ENCODE results near the gene RAD18. TPM values are rescaled to one million over a fixed set of nuclear protein-coding genes. Genes with fewer than 3 reads are reported as not detected.

Gene RAD18
- total RNA-seq, 1 experiment from 2014 or later, result 13.8 TPM

- Histone ChIP-seq H3K27ac (ENCODE audit: low read length) (no peak overlapping the region), H3K4me1 (ENCODE audit: control insufficient read depth, insufficient read depth, low read length) (no peaks in the 10 kb centered on the region), H3K4me3 (ENCODE audit: low read depth in 2 of 2, low read length in 2 of 2) (no peak overlapping the region), H3K9me3 (ENCODE audit: control insufficient read depth, insufficient read depth, low read depth, low read length) (no peaks in the 10 kb centered on the region), H3K36me3 (ENCODE audit: control insufficient read depth, insufficient read depth, low read length) (no peaks in the 10 kb centered on the region), H3K27me3 (ENCODE audit: control insufficient read depth, insufficient read depth, low read length) (no peaks in the 10 kb centered on the region)
- no TSS peak for BruUV-seq (replicated peaks)
- ATAC-seq, result no peak
- intact Hi-C loops (cut with micrococcal nuclease; ENCODE audit: unreplicated experiment) (loop anchor here (5.0 kb wide), 2 partner anchors 78 to 313 kb away; no protein-coding TSS in a partner anchor), in situ Hi-C loops (cut with HindIII; ENCODE audit: low pct_unique_long_range_greater_than_20kb, low sequenced_read_pairs) (no loop called here)
- CTCF ChIA-PET, result interaction anchor here (0.6 to 1.3 kb wide), 2 partner anchors 314 to 485 kb away, joined by 3 to 4 read pairs; no protein-coding TSS in a partner anchor
- no peak for TF ChIP-seq SIN3A (IDR thresholded peaks at IDR 0.05; ENCODE audit: borderline replicate concordance, insufficient read depth, low read depth, low read length)
- no peak for TF ChIP-seq POLR2AphosphoS5 (IDR thresholded peaks at IDR 0.05; ENCODE audit: low read depth, low read length)
- no peak for DNase-seq (ENCODE audit: low read depth, low spot score)
- POLR2A ChIA-PET, result no interaction called here
These were observed 25.7 kb upstream of the RAD18 start for GRCh38 chr3:8988791-8989558.

- TF ChIP-seq REST (IDR thresholded peaks at IDR 0.05; ENCODE audit: insufficient read depth in 1 of 2, low read depth in 2 of 2, low read length in 1 of 2) (no peak), CTCF (IDR thresholded peaks at IDR 0.05) (no peak), POLR2AphosphoS5 (IDR thresholded peaks at IDR 0.05; ENCODE audit: low read depth, low read length) (no peak), TCF7L2 (IDR thresholded peaks at IDR 0.05; ENCODE audit: low read depth, low read length) (no peak), SIN3A (IDR thresholded peaks at IDR 0.05; ENCODE audit: borderline replicate concordance, insufficient read depth, low read depth, low read length) (no peak)
- Histone ChIP-seq H3K27ac (ENCODE audit: low read length) (no peak overlapping the region), H3K36me3 (ENCODE audit: control insufficient read depth, insufficient read depth, low read length) (no peaks in the 10 kb centered on the region), H3K27me3 (ENCODE audit: control insufficient read depth, insufficient read depth, low read length) (no peaks in the 10 kb centered on the region), H3K4me3 (ENCODE audit: low read depth in 2 of 2, low read length in 2 of 2) (no peak overlapping the region), H3K4me1 (ENCODE audit: control insufficient read depth, insufficient read depth, low read length) (no peaks in the 10 kb centered on the region), H3K9me3 (ENCODE audit: control insufficient read depth, insufficient read depth, low read depth, low read length) (no peaks in the 10 kb centered on the region)
- intact Hi-C loops (cut with micrococcal nuclease; ENCODE audit: unreplicated experiment), result loop anchor here (5.0 kb wide), 2 partner anchors 79 to 314 kb away; no protein-coding TSS in a partner anchor
- ChIA-PET POLR2A (no interaction called here), CTCF (interaction anchor here (0.6 to 1.3 kb wide), 6 partner anchors 9 to 314 kb away, joined by 4 to 18 read pairs (median 9); no protein-coding TSS in a partner anchor)
- no peak for ATAC-seq
- DNase-seq (ENCODE audit: low read depth, low spot score), result no peak
- no TSS peak for BruUV-seq (replicated peaks)
- in situ Hi-C loops (cut with HindIII; ENCODE audit: low pct_unique_long_range_greater_than_20kb, low sequenced_read_pairs), result no loop called here
These were observed 25.0 kb upstream of the RAD18 start for GRCh38 chr3:8988384-8988655.

Data from Panc1 (cell line).